ENCODE results near the gene PADI4.

- no peak for TF ChIP-seq CREB1 (CRISPR knock-in tag; IDR thresholded peaks at IDR 0.05; ENCODE audit: low read depth)
- no peak for TF ChIP-seq CTCF (conservative IDR thresholded peaks at IDR 0.05; ENCODE audit: low read depth in 2 of 2)
- TF ChIP-seq EZH2 (IDR thresholded peaks at IDR 0.05; ENCODE audit: low read depth, unreplicated experiment): no peak
- no peak for TF ChIP-seq EZH2phosphoT487 (IDR thresholded peaks at IDR 0.05; ENCODE audit: unreplicated experiment)
- TF ChIP-seq POLR2AphosphoS5 (IDR thresholded peaks at IDR 0.05; ENCODE audit: low read depth): no peak
Measured at GRCh38 chr1:17310068-17310640, 2.2 kb downstream of the PADI4 start.

Measured in GM23338 (cell line).